Vagina (tissue), 2 donors: Measurements from ENCODE around the gene SPACA6.

ENCODE experiments used
- POLR2A ChIP-seq, 2 donors: fragments of 450-650 bp; IDR thresholded peaks; one replicate each; pipeline ENCODE4 v1.6.1; 2017; ENCODE audit warnings: antibody characterized with exemption in 2 of 2, mild to moderate bottlenecking in 2 of 2, moderate library complexity in 2 of 2
- TF ChIP-seq, protein P1 (sequence below), 3 experiments: fragments of 450-650 bp in 2 of 3; fragments of 200-600 bp in 1 of 3; sonication (generic) in 1 of 3; IDR thresholded peaks; one replicate each; pipeline ENCODE4 v1.5.1; 2017 to 2019; ENCODE audit warnings: antibody characterized with exemption in 3 of 3, mild to moderate bottlenecking in 2 of 3, moderate library complexity in 2 of 3

DNA sequence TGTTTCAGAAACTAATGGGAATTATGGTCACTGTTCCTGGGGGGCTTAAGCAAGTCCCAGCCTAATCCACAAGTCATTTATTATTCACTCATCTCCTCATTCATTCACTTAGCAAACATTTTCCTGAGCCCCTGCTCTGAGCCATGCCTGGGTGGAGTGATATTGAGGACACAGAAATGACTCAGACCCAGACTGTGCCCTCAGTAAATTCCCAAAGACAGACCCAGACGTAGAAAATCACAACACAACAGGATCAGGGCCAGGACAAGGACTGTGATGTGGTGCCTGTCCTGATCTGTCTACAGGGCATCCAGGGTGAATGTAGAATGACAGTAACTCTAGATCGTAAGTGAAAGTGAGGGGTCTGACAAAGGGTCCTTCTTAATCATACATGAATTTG, 7.0 kb upstream of the SPACA6 start:
- TF ChIP-seq, protein P1, sequence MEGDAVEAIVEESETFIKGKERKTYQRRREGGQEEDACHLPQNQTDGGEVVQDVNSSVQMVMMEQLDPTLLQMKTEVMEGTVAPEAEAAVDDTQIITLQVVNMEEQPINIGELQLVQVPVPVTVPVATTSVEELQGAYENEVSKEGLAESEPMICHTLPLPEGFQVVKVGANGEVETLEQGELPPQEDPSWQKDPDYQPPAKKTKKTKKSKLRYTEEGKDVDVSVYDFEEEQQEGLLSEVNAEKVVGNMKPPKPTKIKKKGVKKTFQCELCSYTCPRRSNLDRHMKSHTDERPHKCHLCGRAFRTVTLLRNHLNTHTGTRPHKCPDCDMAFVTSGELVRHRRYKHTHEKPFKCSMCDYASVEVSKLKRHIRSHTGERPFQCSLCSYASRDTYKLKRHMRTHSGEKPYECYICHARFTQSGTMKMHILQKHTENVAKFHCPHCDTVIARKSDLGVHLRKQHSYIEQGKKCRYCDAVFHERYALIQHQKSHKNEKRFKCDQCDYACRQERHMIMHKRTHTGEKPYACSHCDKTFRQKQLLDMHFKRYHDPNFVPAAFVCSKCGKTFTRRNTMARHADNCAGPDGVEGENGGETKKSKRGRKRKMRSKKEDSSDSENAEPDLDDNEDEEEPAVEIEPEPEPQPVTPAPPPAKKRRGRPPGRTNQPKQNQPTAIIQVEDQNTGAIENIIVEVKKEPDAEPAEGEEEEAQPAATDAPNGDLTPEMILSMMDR (IDR thresholded peaks at IDR 0.05) = no peak
- TF ChIP-seq POLR2A (IDR thresholded peaks at IDR 0.05) = no peak
